Thoracic aorta (tissue), 2 donors: ENCODE results near the gene PDIA6. TPM values are rescaled to one million over a fixed set of nuclear protein-coding genes. Genes with fewer than 3 reads are reported as not detected.

Experiments used
- ATAC-seq: fragments of 150-250 bp; one replicate; pipeline ENCODE4 v1.8.0; 2017; ENCODE audit warnings: low read depth; ENCODE audit not compliant: insufficient number of reproducible peaks, low FRiP score
- DNase-seq: peaks from one replicate; pipeline ENCODE4 v3.0.0-alpha.2; 2020; ENCODE audit warnings: low spot score
- H3K27ac ChIP-seq, 2 donors: fragments of 200-600 bp; sonication (generic); 1 replicate in 1 of 2; 2 replicates in 1 of 2; pipeline ENCODE4 v1.5.1; 2016; ENCODE audit warnings: mild to moderate bottlenecking in 2 of 2, moderate library complexity in 2 of 2
- H3K27me3 ChIP-seq: fragments of 200-600 bp; sonication (generic); replicated peaks from 2 replicates; pipeline ENCODE4 v1.6.0; 2016; ENCODE audit warnings: mild to moderate bottlenecking; ENCODE audit not compliant: insufficient read depth
- H3K36me3 ChIP-seq: fragments of 200-600 bp; sonication (generic); one replicate; pipeline ENCODE4 v1.5.1; 2016
- H3K4me1 ChIP-seq, 2 donors: fragments of 200-600 bp; sonication (generic); 1 replicate in 1 of 2; 2 replicates in 1 of 2; pipeline versions ENCODE4 v1.5.1 to v1.6.0; 2016; ENCODE audit warnings: low read depth in 2 of 2, mild to moderate bottlenecking in 1 of 2; ENCODE audit not compliant: control insufficient read depth in 1 of 2
- H3K4me3 ChIP-seq: fragments of 200-600 bp; sonication (generic); 2 replicates; pipeline ENCODE4 v1.5.1; 2016; ENCODE audit warnings: mild to moderate bottlenecking
- H3K9me3 ChIP-seq: fragments of 200-600 bp; sonication (generic); 2 replicates; pipeline ENCODE4 v1.5.1; 2016
- CTCF ChIP-seq: fragments of 200-600 bp; sonication (generic); IDR thresholded peaks from one replicate; pipeline ENCODE4 v1.5.1; 2019; ENCODE audit warnings: antibody characterized with exemption
- total RNA-seq, 2 donors: library from RNA; depleted of rRNA; stranded (reverse); fragments of >200 nt; gene quantifications; one replicate each; pipeline versions ENCODE4 v1.1.0 to v1.2.3, GENCODE V29; 2016

PDIA6 gene
- total RNA-seq, 2 donors from 2014 or later = 94.9 to 100 TPM

GRCh38 chr2:10844097-10844496 lies 31.5 kb upstream of the PDIA6 start:
- Histone ChIP-seq H3K36me3 (no peaks in the 10 kb centered on the region), H3K4me3 (no peak overlapping the region), H3K4me1 (no peaks in the 10 kb centered on the region), H3K27ac (no peak overlapping the region), H3K27me3 (no peaks in the 10 kb centered on the region), H3K9me3 (peaks cover 26% of the 10 kb centered on the region)
- TF ChIP-seq CTCF = no peak
- no peak for DNase-seq
- ATAC-seq = no peak

GRCh38 chr2:10842506-10842905 lies 29.9 kb upstream of the PDIA6 start:
- H3K36me3 ChIP-seq = no peaks in the 10 kb centered on the region
- no peak for TF ChIP-seq CTCF
- no peaks in the 10 kb centered on the region for H3K4me1 ChIP-seq
- no peak overlapping the region for H3K27ac ChIP-seq
- no peak for ATAC-seq
- peaks cover 26% of the 10 kb centered on the region for H3K9me3 ChIP-seq
- DNase-seq = no peak
- H3K4me3 ChIP-seq = no peak overlapping the region
- H3K27me3 ChIP-seq = no peaks in the 10 kb centered on the region

GRCh38 chr2:10841547-10842219 lies 29.1 kb upstream of the PDIA6 start:
- Histone ChIP-seq H3K4me3 (no peak overlapping the region), H3K9me3 (peaks cover 26% of the 10 kb centered on the region), H3K27me3 (no peaks in the 10 kb centered on the region), H3K36me3 (no peaks in the 10 kb centered on the region), H3K27ac (no peak overlapping the region), H3K4me1 (no peaks in the 10 kb centered on the region)
- ATAC-seq (no peak), DNase-seq (no peak)
- TF ChIP-seq CTCF = no peak

- no peaks in the 10 kb centered on the region for H3K36me3 ChIP-seq
- no peak overlapping the region for H3K4me3 ChIP-seq
- H3K27me3 ChIP-seq = no peaks in the 10 kb centered on the region
- no peak overlapping the region for H3K27ac ChIP-seq
- no peak for DNase-seq
- H3K9me3 ChIP-seq = peaks cover 26% of the 10 kb centered on the region
- TF ChIP-seq CTCF = no peak
- H3K4me1 ChIP-seq = no peaks in the 10 kb centered on the region
- ATAC-seq = no peak
Measured at GRCh38 chr2:10839813-10840212, 27.2 kb upstream of the PDIA6 start.

- DNase-seq (no peak), ATAC-seq (no peak)
- Histone ChIP-seq H3K4me1 (no peaks in the 10 kb centered on the region), H3K27me3 (no peaks in the 10 kb centered on the region), H3K27ac (no peak overlapping the region), H3K4me3 (no peak overlapping the region), H3K9me3 (peaks cover 26% of the 10 kb centered on the region), H3K36me3 (no peaks in the 10 kb centered on the region)
- TF ChIP-seq CTCF = no peak
Measured at GRCh38 chr2:10838734-10839133, 26.1 kb upstream of the PDIA6 start.
